GM19193 (cell line): Measurements from ENCODE around the gene CAMKK1.

ENCODE experiments used
- POLR2A ChIP-seq: IDR thresholded peaks from 4 replicates; pipeline ENCODE4 v1.6.1; 2011; ENCODE audit not compliant: insufficient read depth, insufficient read length; ENCODE audit errors: extremely low read depth

Gene CAMKK1

DNA sequence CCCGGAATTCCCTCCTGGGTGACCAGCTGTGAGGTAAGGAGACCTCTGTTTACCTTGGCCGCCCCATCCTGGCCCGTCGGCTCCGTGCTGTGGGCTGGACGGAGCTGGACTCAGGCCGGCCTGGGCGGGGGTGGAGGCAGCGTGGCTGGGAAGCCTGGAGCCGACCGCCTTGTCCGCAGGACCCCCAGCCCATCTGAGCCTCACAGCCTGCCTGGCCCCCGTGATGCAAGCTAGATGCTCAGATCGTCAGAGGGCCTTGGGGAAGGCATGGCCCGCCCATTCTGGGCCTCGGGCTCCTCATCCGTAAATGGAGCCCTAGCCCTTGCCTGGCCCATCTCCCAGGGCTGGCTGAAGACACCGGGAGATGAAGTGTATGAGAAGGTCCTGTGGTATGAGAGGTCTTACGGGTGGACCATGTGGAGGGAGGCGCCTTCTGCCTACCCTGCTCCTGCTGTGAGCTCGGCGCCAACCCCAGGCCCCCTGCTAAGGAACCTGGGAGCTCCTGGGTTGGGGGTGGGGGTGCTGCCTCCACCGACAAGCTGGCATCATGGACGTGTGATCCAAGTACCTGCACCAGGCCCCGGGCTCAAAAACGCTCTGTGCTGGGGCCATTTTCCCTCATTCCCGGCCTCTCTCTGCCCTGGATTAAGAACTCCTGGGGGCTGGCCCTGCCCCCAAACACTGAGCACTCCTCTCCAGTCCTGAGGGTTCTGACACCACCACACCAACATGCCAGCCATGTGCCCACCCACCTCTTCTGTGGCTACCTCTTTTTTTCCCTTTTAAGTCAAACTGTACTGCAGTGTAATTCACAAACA, 28.9 kb upstream of the CAMKK1 start:
- no peak for TF ChIP-seq POLR2A

DNA sequence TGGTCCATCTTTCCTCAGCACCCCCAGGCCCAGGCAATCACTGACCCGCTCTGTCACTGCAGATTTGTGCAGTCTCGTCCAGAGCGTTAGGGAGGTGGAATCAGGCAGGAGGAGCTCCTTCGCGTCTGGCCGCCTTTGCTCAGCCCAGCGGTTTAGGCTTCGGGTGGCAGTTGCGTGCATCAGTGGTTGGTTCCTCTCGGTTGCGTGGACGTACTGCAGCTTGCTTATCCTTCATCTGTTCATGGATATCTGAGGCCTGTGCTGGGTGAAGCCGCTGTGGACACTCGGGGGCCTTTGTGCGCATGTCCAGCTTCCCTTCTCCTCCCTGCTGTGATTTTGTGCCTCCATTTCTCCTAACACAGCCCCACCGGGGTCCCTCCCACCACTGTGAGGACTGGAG, 28.2 kb upstream of the CAMKK1 start:
- no peak for TF ChIP-seq POLR2A

DNA sequence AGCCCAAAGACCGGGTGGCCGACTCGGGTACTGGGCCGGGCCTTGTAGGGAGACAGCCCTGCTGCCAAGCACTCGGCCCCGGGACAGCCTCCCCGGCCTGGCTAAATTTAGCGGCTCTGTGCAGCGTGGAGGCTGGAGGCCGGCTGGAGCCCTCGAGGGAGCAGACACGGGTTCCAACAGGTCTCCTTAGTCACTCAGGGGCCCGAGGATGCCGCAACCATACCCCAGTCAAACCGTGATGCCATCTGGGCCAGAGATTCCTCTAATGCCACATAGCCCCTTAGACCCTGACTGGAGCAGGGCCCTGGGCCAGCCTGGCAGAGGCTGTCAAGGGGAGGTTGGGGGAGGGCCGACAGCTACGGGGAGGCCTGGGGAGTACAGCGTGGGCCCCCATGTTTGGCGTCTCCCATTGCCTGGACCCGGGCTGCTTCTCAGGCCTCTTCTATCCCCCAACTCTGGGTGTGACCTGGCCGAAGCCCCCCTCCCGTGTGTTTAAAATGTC, 26.3 kb upstream of the CAMKK1 start:
- no peak for TF ChIP-seq POLR2A

DNA sequence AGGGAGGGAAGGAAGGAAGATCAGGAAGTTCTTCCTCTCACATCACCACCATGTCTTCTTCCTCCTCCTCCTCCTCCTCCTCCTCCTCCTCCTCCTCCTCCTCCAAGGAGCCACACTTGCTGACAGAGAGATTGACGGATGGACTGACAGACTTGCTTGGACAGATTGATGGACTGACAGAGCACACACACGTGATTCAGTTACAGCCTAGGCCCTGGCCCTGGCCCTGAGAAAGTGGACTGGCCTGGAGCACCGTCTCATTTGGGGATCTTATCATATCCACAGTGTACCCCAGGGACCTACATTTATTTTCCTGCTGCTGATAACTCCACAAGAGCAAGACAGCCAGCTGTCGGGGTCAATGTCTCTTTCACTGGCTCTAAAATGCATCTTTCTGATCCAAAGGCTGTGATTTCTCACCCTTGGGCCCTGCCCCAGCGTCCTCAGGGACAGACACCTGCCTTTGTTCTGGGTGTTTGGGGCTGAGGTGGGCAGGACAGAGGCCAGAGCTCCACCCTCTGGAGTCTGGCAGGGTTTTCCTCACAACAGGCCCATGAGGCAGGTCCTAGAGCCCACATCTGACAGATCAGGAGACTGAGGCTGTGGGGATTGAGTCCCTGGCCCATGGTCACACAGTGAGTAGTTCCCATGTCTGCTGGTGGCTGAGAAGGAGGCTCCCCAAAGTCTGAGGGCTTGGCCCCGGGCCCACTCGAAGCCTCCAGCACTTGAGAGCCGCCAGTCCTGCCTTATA, 25.7 kb upstream of the CAMKK1 start:
- TF ChIP-seq POLR2A, result no peak

DNA sequence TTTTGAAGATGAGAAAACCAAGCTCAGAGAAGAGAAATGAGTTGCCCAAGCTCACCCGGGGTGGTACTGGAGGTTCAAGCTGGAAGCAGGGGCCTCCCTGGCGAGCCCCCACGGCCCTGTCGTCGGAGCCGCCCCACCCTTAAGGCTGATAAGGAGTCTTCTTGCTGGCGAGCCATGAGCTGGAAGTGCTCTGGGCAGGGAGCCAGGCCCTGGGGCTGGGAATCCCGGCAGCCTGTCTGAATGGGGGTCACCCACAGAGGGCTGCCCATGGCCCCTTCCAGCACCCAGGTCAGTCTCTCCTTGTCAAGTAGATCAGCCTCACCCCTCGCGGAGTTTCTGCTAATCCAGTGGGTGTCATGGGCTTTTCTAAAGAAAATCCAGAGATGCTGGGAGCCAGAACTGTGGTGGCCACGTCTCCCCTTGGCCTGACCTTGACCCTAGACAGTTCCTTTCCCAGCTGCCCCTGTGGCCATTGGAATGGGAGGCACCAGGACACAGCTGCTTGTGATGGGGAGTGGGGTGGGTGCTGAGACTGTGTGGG, 24.6 kb upstream of the CAMKK1 start:
- no peak for TF ChIP-seq POLR2A

DNA sequence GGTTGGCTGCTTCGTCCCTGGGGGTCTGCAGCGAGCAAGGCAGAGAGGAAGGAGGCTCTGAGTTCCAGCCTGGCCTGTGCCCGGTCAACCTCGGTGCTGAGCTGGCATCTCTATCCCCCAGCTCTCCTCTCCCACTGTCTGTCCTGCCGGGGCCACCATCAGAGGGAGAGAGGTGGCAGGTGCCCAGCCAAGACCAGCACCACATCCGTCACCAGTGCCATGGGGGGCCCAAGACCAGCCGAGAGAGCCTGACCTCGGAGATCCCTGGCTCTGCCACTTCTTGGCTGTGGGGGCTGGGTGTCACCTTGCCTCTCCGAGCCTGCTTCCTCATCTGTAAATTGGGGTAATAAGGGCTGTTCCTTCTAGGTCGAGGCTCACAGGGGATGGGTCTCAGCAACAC, 24.0 kb upstream of the CAMKK1 start:
- TF ChIP-seq POLR2A, result no peak

DNA sequence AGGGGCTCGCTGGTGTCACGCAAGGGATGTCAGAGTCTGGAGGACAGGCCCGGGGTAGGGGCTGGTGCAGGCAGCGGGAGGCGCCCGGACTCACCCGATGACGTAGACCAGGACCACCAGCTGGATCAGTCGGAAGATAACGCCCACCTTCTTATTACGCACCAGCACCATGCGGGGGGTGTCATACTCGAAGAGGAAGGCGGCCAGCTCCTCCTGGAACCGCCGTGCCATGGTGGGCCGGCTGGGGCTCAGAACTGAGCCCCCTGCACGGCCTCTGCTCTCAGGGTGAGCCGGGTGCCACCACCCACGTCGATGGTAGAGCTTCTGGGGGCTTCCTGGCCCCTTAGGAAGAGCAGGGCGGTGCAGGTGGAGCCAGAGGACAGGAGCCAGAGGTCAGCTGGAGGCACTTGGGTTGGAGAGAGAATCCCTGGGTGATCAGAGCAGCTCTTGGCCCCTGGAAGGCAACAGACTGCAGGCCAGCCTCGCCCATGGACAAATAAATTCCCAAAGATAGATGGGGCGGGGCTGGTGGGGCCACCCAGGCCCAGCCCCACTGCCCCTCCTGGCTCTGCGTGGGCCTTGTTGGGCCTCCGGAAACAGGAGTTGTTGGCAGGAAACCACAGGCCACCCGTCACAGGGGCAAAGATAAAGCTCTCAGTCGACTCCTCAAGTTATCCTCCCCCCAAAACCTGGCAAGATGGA, 23.3 kb upstream of the CAMKK1 start, which contains the start of gene P2RX1:
Gene P2RX1 (minus strand): TSS at position 471 of the 702 bp plus-strand sequence. CDS start 240 bp downstream, at position 231.
- no peak for TF ChIP-seq POLR2A

DNA sequence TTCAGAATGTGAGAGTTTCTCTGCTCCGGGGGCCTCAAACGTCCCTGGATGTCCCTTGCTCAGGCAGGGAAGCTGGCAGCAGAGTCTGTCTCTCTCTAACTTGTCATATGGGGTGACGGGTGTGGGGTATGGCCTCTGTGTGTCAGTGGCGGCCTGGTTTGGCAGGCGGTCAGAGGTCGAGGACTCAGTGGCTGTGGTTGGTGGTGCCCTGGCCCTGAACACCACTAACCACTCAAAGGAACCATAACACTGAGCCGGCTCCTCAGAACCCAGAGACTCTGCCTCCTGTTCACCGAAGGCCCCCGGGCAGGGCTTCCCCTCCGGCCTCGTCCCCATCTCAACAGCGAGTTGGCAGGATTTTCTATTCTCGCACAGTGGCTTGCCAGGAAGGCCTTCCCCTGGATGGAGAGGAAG, 22.7 kb upstream of the CAMKK1 start:
- TF ChIP-seq POLR2A, result no peak

DNA sequence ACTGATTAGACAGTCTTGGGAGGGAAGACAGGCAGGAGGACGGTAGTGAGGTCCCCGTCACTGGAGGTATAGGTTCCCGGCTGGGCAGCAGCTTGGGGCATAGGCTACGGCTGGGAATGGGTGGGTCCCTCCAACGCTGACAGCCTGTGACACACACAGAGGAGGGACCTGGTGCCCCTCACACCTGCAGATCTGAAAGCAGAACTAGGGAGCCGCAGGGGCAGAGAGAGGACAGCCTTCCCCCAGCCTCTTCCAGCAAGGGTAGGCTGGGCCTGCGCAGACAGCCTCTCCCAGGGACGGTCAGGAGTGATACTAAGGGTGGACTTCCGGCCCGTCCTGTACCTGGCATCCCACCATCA, 21.4 kb upstream of the CAMKK1 start:
- no peak for TF ChIP-seq POLR2A

DNA sequence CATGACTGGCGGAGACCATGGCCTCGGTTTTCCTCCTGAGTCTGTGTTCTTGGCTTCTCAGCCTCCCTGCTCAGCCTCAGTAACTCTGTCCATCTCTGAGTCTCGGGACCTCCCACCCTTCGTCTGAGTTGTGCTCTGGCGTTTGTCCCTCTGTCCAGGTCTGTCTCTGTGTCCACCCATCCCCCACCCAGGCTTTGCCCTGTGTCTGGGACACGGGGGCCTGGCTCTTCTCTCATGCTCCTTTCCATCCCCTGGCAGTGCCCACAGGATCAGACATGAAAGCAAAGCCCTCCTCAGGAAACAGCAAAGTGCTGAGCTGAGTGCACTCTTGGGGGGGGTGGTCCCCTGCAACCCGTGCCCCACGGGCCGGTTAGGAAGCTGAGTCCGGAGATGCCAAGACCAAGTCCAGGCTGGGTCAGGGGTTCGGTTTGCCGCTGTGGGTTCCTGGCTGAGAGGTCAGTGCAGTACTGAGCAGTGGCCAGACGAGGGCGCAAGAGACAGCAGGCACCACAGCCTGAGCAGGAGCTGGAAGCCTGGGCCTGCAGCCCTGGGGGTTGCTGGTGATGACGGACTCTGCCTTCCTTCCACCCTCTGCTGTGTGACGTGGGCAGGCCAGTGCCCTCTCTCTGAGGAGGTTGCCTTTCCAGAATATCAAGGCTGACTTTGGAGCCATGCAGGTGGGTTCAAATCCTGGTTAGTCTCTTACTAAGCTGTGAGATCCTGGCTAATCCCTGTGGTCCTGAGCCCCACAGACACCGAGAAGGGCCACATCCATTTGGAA, 20.9 kb upstream of the CAMKK1 start:
- TF ChIP-seq POLR2A, result no peak

DNA sequence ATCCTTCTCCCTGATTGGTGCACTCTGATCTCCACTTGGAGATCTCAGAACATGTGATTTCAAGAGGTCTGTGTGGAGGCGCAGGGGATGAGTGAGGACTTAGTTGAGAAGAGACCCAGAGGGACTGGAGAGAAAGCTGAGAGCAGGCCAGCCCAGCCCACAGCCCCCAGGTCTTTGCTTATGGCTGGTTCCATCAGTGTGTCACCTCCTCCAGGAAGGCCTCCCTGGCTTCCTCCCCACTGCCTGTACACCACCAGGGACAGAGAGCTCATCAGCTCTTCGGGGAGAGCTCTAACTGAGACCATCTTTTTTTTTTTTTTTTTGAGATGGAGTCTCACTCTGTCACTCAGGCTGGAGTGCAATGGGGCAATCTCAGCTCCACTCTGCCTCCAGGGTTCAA, 20.0 kb upstream of the CAMKK1 start:
- TF ChIP-seq POLR2A, result no peak

DNA sequence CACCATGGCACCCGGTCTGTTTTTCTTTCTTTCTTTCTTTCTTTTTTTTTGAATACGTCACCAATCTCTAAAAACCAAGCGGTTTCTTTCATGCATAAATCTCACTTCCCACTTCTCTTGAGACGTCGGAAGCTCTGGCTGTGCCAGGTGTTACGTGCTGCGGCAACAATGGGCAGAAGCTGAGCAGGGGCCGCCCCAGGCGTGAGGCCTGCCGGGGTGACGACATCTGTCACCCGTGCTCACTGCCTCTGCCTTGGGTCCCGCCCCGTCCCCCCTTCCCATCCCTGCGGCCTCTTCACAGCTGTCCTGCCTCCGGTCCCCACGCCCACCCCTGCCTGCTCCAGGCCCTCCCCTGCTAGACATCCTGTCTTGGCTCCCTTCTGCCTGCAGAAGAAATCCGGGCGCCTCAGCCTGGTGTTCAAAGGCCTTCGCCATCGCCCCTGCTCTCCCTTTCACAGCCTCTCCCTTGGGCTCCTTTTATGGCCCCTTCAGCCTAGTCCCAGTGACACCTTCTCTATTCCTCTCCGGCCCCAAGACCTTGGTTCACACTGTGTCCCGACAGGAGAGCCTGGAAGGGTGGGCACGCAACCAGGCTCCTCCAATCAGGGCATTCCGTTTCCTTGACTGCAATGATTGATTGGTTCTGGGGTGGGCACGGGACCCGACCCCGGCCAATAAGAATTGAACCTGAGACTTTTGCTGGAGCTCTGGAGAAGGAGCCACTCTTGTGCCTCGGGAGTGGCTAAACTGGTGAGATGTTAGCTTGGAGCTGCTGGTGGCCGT, 18.6 kb upstream of the CAMKK1 start:
- TF ChIP-seq POLR2A, result no peak

DNA sequence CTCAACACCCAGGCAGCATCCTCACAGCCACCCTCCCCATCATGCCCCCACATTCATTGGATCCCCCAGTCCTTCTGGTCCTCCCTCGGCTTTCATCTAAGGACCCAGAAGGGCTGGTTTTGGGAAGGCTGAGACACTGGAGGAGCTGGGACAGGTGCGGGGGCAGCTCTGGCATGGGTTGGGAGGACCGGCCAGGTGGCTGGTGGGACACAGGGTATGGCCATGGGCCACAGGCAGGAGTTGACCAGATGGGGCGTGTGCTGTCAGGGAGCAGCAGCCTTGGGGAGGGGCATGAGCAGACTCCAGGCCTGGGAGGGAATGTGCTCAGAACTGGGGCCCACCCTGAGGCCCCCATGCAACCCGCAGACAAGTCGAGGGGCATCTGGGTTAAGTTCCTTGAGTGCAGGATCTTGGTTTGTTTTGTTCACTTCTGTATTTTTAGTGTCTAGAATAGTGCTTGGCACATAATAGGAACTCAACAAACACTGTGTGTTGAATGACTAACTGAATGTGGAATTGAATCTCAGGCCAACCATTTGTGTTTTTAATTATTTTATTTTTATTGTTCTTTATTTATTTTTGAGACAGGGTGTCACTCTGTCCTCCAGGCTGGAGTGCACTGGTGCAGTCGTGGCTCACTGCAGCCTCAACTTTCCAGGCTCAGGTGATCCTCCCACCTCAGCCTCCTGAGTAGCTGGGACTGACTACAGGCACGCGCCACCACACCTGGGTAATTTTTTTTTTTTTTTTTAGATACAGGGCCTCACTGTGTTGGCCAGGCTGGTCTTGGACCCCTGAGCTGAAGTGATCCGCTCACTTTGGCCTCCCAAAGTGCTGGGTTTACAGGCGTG, 17.8 kb upstream of the CAMKK1 start:
- TF ChIP-seq POLR2A, result no peak

DNA sequence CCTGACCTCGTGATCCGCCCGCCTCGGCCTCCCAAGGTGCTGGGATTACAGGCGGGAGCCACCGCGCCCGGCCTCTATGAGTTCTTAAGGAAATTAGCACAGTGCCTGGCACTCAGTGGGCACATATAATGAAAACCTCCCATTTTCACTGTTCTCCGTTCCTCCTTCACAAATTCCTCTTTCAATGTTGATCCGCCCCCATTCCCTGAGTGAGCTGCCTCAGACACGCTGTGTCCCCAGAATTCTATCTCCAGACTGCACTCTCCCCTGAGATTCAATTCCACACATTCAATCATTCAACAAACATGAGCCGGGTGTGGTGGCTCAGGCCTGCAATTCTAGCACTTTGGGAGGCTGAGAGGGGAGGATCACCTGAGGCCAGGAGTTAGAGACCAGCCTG, 16.4 kb upstream of the CAMKK1 start:
- no peak for TF ChIP-seq POLR2A
